ENCODE results near the gene NTF4. TPM values are rescaled to one million over a fixed set of nuclear protein-coding genes. Genes with fewer than 3 reads are reported as not detected.
"Not testable (repeated sequence)": the region's sequence is repeated elsewhere in the genome, so short reads cannot be mapped to it uniquely, and the experiment has no call there.

The NTF4 gene
- total RNA-seq, 1 donor = not detected

DNA sequence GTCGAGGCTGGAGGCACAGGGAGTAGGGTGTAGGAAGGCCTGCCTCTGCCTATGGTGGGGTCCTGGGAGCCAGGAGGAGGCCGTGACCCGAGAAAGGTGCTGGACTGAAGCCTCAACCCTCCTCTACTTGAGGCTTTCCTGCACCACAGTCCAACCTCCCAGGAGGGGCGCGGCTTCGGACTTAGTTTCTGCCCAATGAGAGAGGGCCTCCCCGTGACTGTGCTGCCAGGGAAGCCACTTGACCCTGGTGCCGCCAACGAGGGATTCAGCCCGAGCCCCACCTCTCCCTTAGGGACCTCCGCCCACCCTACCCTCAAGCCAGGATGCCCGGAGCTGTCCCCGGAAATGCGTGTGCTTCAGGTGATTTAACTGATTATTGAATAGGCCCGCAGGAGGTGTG lies 40.4 kb downstream of the NTF4 start, which contains the start of gene CGB3:
Gene CGB3, minus strand, starts transcription at position 101 of the 400 bp plus-strand sequence. CDS start 362 bp downstream, outside the sequence.
- DNase-seq (ENCODE audit: low read depth in 2 of 3, low spot score in 2 of 3) = not testable (repeated sequence)

DNA sequence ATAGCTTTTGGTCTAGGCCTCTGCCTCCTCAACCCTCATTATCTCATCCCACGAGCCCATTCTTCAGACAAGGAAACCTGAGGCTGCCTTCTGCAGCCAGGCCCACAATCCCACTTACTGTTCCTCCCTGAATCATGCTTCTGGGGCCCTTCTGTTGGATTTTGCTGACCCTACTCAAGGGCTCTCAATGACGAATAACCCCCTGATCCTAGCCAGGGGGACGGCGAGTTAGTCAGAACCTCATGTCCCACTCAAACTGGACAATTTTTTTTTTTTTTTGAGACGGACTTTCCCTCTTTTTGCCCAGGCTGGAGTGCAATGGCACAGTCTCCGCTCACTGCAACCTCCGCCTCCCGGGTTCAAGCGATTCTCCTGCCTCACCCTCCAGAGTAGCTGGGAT lies 42.5 kb downstream of the NTF4 start:
- DNase-seq (ENCODE audit: low read depth in 2 of 3, low spot score in 2 of 3) = no peak

DNA sequence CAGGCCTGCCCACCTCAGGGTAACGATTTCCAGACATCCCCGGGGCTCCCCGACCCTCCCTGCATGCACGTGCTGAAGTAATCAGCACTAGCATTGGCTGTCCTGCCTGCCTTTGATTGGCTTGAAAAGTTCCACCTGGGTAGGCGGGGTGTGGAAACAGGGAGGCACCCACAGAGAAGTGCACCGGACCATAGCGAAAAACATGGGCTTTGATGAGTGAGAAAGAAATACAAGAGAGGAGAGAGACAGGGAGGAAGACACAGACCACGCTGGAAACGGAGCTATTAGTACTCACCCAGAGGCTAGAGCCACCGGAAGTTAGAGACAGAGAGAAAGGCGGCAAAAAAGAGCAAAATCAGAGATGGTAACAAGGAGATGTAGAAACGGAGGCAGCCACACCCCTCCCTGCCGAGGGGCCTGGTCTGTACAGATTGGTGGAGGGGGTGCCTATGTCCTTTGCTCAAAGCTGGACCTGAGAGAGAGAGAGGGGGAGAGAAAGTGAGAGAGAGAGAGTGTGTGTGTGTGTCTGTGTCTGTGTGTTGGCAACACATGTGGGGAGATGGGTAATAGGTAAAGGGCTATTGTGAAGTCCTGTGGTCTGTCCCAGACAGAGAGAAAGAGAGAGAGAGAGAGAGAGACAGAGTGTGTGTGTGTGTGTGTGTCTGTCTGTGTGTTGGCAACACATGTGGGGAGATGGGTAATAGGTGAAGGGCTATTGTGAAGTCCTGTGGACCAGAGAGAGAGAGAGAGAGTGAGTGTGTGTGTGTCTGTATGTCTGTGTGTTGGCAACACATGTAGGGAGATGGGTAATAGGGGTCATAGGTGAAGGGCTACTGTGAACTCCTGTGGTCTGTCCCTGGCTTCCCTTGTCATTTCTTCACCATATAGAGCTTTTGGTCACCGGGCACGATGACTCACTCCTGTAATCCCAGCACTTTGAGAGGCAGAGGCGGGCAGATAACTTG lies 43.4 kb downstream of the NTF4 start:
- no peak for DNase-seq (ENCODE audit: low read depth in 2 of 3, low spot score in 2 of 3)

DNA sequence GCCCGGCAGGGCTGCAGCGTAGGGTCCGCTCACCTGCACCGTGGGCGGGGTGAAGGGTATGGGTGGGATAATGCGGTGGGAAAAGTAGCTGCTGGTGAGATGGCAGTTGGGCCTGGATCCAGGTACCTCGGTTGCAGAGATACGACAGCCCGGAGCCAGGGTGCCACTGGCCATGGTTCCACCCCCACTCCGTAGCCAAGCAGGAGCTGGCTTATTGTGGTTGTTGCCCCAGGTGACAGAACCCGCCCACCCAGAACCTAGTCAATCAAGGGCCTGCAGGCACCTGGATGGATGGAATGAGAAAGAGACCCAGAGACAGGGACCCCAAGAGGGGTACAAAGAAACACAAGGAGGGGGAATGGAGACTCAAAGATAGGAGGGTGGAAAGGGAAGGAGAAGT lies 44.3 kb downstream of the NTF4 start:
- no peak for DNase-seq (ENCODE audit: low read depth in 2 of 3, low spot score in 2 of 3)

DNA sequence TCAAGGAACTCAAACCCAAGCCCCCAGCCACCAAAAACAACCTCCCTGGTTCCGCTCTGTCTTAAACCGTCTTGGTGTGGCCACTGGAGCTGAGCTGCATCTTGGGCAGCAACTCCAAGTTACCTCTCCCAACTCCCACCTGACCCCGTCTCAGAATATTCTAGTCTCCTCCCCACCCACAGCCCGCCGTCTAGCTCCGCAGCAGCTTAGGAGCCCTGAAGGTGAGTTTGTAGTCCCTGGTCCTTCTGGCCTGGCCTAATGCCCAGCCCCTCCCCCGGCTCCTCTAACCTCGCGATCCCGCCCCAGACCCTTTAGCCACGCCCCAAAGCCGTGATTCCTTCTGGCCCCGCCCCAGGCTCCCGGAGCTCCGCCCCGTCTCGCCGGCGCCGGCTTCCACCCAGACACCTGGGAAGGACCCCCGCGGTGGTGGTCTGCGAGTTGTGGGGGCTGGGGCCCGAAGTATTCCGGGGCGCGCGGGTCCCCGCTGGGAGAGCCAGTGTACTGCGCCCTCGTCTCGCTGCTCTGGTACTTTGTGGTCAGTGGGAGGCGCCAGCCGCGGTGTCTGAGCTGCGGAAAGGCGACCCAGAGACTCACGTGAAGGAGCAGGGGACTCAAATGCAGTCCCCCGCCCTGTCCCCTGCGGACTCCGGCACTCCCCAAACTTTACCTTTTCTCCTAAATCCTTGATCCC lies 45.2 kb downstream of the NTF4 start:
- DNase-seq (ENCODE audit: low read depth in 2 of 3, low spot score in 2 of 3) = peak in 2 of 3 donors; percentile 38 to 46

DNA sequence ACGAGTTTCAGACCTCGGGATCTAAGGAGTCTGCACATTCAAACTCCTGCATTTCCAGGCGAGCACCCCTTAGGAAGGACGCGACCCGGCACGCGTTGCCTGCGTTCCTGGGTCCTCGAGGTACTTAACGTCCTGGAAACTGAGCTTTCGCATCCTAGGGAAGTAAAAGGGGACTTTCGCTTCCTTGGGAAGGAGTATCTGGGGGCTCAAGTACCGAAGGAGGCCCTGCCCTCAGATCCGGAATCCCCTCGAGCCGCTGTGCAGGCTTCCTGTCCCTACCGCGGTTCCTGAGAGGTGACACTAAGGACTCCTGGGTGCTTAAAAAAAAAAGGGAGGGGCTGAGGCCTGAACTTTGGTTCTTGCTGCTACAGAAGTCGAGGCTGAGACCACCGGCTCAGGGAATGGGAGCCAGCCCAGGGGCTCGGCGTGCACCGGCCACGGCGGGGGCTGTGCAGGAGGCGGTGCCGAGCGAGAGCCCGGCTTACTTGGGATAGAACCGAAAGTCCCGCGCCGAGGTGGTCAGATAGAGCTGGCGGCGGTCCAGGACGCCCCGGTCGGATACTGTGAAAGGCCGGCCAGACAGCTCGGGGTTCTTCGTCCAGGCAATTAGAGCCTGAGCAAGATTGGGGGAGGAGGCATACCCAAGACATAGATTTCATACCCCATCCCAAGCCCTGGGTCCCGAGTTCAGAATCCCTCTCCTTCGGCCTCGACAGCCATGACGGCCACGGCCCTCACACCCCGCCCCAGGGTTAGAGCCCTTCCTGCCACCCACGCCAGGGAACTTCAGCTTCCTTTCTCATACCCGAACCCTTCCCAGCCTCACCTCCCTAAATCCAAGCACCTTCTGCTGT lies 46.0 kb downstream of the NTF4 start:
- peak in 1 of 3 donors; percentile 43 for DNase-seq (ENCODE audit: low read depth in 2 of 3, low spot score in 2 of 3)

DNA sequence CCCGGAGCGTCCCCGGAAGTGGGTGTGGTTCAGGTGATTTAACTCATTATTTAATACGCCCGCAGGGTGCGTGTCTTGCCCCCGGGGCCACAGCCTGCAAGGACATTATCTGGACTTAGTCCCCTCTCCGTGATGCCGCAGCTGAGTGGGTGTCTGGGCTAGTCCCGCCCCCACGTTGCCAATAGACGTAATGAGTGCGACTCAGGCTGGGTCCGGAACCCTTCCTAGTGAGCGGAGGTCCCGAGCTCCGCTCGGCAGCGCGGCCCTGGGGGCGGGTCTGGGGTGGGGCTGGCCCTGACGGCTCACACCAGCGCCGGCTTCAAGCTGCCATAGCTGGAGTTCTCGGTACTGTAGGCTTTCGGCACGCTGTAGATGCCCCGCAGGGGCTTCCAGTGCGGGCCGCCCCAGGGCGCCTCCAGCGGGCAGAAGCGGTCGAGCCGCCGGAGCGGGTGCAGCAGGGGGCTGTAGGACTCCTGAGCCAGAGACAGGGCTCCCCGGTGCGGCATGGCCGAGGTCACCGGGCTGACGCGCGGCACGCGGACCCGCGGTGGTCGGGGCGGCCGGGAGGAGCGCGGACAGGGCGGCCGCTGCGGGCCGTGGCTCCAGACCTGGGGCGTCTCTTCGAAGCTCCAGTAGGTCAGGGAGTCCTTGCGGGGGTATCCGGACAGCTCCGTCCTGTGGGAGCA lies 46.8 kb downstream of the NTF4 start:
- DNase-seq (ENCODE audit: low read depth in 2 of 3, low spot score in 2 of 3) = peak; percentile 28 to 73 (median 69)

DNA sequence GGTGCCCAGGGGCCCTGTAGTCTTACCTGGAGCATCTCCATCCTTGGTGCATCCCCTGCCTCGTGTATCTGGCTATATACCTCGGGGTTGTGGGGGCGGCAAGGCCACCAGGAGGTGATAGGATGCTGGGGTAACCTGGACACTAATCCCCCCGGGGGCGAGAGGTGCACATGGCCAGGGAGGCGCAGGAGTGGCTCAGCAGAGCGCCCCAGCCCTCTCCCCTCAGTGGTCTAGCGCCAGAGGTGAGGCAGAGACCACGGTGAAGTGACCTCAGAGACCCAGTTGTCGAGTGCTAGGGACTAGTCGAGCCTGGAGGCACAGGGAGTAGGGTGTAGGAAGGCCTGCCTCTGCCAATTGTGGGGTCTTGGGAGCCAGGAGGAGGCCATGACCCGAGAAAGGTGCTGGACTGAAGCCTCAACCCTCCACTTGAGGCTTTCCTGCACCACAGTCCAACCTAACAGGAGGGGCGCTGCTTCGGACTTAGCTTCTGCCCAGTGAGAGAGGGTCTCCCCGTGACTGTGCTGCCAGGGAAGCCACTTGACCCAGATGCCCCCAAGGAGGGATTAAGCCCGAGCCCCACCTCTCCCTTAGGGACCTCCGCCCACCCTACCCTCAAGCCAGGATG lies 47.5 kb downstream of the NTF4 start, which contains the start of gene LHB:
Gene LHB, minus strand, starts transcription at position 51 of the 625 bp plus-strand sequence. Its CDS starts 10 bp downstream, at position 41.
- DNase-seq (ENCODE audit: low read depth in 2 of 3, low spot score in 2 of 3) = no peak

DNA sequence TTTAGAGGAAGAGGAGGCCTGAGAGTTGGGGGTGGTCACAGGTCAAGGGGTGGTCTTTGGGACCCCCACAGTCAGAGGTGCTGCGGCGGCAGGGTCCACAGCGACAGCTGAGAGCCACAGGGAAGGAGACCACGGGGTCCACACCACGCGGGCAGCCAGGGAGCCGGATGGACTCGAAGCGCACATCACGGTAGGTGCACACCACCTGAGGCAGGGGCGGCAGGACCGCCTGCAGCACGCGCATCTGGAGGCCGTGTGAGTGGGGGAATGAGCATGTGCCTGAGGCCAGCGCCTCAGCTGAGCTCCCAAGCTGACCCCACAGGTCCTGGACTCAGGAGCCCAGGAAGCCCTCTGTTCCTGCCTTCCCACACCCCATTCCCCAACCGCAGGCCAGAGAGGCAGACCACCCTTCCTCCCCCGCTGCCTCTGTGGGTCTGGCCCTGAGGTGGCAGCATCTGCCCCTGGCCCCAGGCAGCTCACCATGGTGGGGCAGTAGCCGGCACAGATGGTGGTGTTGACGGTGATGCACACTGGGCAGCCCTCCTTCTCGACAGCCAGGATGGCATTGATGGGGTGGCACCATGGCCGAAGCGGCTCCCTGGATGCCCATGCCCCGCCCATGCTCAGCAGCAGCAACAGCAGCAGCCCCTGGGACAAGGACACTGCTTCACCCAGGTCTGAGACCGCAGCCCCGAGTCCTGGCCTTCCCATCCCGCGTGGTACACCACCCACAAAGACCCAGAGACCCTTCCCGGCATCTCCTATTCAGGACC lies 48.4 kb downstream of the NTF4 start:
- DNase-seq (ENCODE audit: low read depth in 2 of 3, low spot score in 2 of 3) = no peak

DNA sequence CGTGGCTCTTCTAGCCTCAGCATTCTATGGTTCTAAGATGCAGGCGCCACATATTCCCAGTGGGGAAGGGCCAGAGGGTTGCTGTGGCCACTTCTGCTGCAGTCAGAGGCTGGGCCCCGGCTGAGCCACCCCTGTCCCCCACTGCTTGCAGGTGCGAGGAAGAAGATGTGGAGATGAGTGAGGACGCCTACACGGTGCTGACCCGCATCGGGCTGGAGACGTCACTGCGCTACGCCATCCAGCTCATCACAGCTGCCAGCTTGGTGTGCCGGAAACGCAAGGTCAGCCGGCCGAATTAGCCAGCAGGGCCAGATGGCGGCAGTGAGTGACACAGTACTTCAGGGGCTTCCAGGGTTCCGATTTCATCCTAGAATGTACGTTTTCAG lies 49.8 kb downstream of the NTF4 start:
- no peak for DNase-seq (ENCODE audit: low read depth in 2 of 3, low spot score in 2 of 3)

DNA sequence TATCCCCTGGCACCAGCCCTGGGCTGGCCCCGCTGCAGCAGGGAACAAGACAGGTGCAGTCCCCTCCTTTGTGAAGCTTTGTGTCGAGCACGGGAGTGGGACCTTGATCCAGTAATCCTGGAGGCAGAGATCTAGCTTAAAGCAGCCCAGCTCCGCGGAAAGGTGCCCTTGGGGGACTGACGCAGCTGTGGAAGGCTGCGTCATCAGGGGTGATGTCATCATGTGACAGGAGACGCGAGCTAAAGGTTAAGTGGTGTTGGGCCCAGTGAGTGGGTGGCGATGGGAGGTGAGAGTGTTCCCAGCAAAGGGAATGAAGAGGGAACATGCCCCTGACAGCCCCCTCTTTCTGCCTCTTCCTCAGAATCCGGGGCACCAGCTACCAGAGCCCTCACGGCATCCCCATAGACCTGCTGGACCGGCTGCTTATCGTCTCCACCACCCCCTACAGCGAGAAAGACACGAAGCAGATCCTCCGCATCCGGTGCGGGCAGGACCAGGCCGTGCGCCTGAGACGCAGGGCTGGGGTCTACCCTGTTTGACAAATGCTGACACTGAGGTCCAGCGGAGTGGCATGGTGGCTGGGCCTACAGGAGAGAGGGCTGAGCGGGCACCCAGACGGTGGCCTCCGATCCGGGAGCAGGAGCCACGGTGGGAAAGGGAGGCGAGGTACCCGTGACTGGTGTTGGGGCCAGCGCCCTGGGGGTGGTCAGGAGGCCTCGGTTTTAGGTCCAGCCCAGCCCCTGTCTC lies 50.3 kb downstream of the NTF4 start:
- DNase-seq (ENCODE audit: low read depth in 2 of 3, low spot score in 2 of 3) = no peak

DNA sequence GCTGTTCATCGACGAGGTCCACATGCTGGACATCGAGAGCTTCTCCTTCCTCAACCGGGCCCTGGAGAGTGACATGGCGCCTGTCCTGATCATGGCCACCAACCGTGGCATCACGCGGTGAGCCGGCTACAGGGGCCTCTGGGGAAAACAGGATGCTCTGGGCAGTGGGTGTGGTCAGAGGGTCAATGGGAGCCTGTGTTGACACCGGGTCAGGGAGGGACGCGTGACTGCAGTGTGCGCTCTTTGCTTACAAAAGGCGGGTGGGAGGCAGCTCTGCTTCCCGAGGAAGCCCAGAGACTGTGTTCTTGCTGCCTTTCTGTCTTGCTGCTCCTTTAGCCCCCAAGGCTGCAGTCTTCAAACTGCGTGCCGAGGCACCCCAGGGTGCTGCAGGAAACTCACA lies 53.4 kb downstream of the NTF4 start:
- DNase-seq (ENCODE audit: low read depth in 2 of 3, low spot score in 2 of 3) = no peak

Small RNA genes lying within 50 kb of the gene (small RNA-seq; reads per million reads assigned to genes)
- not detected for gene RN7SL708P

Other genes with a start within 250 kb of the NTF4 start
- 2.4 TPM for gene HSD17B14, start 228.3 kb downstream of the NTF4 start, total RNA-seq
- 10.8 TPM for gene PLEKHA4, start 196.2 kb downstream of the NTF4 start, total RNA-seq
- 156 TPM for gene PPP1R15A, start 192.4 kb downstream of the NTF4 start, total RNA-seq
- under 0.01 TPM for gene TULP2, start 166.1 kb downstream of the NTF4 start, total RNA-seq
- 235 TPM for gene NUCB1, start 164.5 kb downstream of the NTF4 start, total RNA-seq
- under 0.01 TPM for gene DHDH, start 131.1 kb downstream of the NTF4 start, total RNA-seq
- gene BAX, start 109.9 kb downstream of the NTF4 start, total RNA-seq = 38.0 TPM
- 1,014 TPM for gene FTL, start 99.5 kb downstream of the NTF4 start, total RNA-seq
- 42.8 TPM for gene GYS1, start 71.5 kb downstream of the NTF4 start, total RNA-seq
- 318 TPM for gene RUVBL2, start 70.9 kb downstream of the NTF4 start, total RNA-seq
- not detected for gene LHB, start 47.7 kb downstream of the NTF4 start, total RNA-seq
- gene CGB3, start 40.5 kb downstream of the NTF4 start, total RNA-seq = not detected
- gene CGB2, start 32.9 kb downstream of the NTF4 start, total RNA-seq = not detected
- not detected for gene CGB1, start 27.9 kb downstream of the NTF4 start, total RNA-seq
- not detected for gene CGB5, start 21.0 kb downstream of the NTF4 start, total RNA-seq
- not detected for gene CGB8, start 15.7 kb downstream of the NTF4 start, total RNA-seq
- not detected for gene CGB7, start 7.1 kb downstream of the NTF4 start, total RNA-seq
- not detected for gene KCNA7, start 7.9 kb upstream of the NTF4 start, total RNA-seq
- gene SNRNP70, start 20.6 kb upstream of the NTF4 start, total RNA-seq = 243 TPM
- gene LIN7B, start 49.6 kb upstream of the NTF4 start, total RNA-seq = 2.7 TPM
- 7.0 TPM for gene C19orf73, start 54.3 kb upstream of the NTF4 start, total RNA-seq
- 3.5 TPM for gene PPFIA3, start 54.7 kb upstream of the NTF4 start, total RNA-seq
- gene HRC, start 90.6 kb upstream of the NTF4 start, total RNA-seq = not detected
- 2.2 TPM for gene TRPM4, start 93.0 kb upstream of the NTF4 start, total RNA-seq

Data from hematopoietic multipotent progenitor cell (in vitro differentiated cells).